ENCODE measurements around the gene STATH. TPM values are rescaled to one million over a fixed set of nuclear protein-coding genes. Genes with fewer than 3 reads are reported as not detected.

The STATH gene, protein sequence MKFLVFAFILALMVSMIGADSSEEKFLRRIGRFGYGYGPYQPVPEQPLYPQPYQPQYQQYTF
- not detected for total RNA-seq
- total RNA-seq (2013): not detected

DNA sequence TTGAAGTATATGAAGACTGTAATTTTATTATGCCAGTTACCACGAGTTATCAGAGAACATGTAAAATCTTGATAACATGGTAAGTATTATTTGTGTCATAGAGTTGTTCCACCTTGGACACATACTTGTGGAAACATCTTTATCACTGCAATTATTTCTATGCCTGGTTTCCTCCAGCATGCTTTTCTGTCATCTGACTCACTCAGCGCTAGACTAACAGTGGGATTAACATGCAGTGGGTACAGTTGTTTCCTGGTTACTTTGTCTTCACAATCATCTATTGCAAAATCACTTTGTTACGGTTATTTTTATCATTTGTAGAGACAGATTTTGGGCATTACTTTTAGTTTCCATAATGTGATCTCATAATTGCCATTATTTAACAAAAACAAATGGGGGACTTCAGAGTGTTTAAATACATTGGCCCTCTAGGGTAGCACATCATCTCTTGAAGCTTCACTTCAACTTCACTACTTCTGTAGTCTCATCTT, at the start of gene STATH:
Gene STATH, plus strand, starts transcription at position 441 of the 491 bp plus-strand sequence. CDS start 2,472 bp downstream, outside the sequence.
- H3K4me3 Mint-ChIP-seq: no peak within 1 kb of the TSS
- TF ChIP-seq, protein P1, sequence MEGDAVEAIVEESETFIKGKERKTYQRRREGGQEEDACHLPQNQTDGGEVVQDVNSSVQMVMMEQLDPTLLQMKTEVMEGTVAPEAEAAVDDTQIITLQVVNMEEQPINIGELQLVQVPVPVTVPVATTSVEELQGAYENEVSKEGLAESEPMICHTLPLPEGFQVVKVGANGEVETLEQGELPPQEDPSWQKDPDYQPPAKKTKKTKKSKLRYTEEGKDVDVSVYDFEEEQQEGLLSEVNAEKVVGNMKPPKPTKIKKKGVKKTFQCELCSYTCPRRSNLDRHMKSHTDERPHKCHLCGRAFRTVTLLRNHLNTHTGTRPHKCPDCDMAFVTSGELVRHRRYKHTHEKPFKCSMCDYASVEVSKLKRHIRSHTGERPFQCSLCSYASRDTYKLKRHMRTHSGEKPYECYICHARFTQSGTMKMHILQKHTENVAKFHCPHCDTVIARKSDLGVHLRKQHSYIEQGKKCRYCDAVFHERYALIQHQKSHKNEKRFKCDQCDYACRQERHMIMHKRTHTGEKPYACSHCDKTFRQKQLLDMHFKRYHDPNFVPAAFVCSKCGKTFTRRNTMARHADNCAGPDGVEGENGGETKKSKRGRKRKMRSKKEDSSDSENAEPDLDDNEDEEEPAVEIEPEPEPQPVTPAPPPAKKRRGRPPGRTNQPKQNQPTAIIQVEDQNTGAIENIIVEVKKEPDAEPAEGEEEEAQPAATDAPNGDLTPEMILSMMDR (IDR thresholded peaks at IDR 0.05): no peak
- no peaks in the 10 kb centered on the region for H3K36me3 Mint-ChIP-seq
- H3K27ac Mint-ChIP-seq: no peak within 1 kb of the TSS
- intact Hi-C loops (cut with micrococcal nuclease): no loop called here
- 56% methylated on average over 2 of the region's 3 CpGs for WGBS (ENCODE audit: insufficient coverage)
- no peaks in the 10 kb centered on the region for H3K4me1 Mint-ChIP-seq
- H3K27me3 Mint-ChIP-seq (ENCODE audit: low read depth in 2 of 2): no peaks in the 10 kb centered on the region
- H3K27ac ChIP-seq (ENCODE audit: low read length): no peak within 1 kb of the TSS
- H3K9me3 ChIP-seq (ENCODE audit: control insufficient read depth, insufficient read depth, low read length): no peaks in the 10 kb centered on the region
- H3K36me3 ChIP-seq (ENCODE audit: control insufficient read depth, insufficient read depth, low read length): no peaks in the 10 kb centered on the region
- no peaks in the 10 kb centered on the region for H3K27me3 ChIP-seq (ENCODE audit: control insufficient read depth, insufficient read depth, low read length)
- H3K4me1 ChIP-seq (ENCODE audit: control insufficient read depth, insufficient read depth, low read length): no peaks in the 10 kb centered on the region
- no peak within 1 kb of the TSS for H3K4me3 ChIP-seq (ENCODE audit: low read length)
- no peak for DNase-seq
- no peak for ATAC-seq
- H3K9me3 Mint-ChIP-seq: peaks cover 2 to 7% of the 10 kb centered on the region in 2 donors

DNA sequence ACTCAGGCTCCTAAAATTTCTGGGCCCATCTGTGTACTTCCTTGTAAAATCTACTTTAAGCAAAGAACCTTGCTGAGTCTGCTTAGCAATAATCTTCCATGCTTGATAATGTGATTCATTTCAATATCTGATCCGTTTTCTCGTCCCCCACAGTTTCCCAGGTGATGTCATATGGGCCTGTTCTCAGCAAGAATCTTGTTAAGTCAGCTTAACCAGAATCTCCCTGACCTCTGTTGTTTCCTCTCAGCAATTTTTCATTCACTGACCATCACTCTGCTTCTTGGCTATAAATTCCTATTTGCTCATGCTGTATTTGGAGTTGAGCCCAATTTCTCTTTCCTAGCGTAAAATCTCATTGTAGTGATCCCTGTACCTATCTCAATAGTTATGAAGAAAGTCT, 44.2 kb upstream of the STATH start:
- H3K4me3 Mint-ChIP-seq: no peak overlapping the region
- H3K4me1 Mint-ChIP-seq: no peaks in the 10 kb centered on the region
- H3K27me3 Mint-ChIP-seq (ENCODE audit: low read depth in 2 of 2): no peaks in the 10 kb centered on the region
- Histone ChIP-seq H3K27me3 (ENCODE audit: control insufficient read depth, insufficient read depth, low read length) (no peaks in the 10 kb centered on the region), H3K4me3 (ENCODE audit: low read length) (no peak overlapping the region), H3K36me3 (ENCODE audit: control insufficient read depth, insufficient read depth, low read length) (no peaks in the 10 kb centered on the region), H3K9me3 (ENCODE audit: control insufficient read depth, insufficient read depth, low read length) (no peaks in the 10 kb centered on the region), H3K4me1 (ENCODE audit: control insufficient read depth, insufficient read depth, low read length) (no peaks in the 10 kb centered on the region), H3K27ac (ENCODE audit: low read length) (no peak overlapping the region)
- ATAC-seq (no peak), DNase-seq (no peak)
- 81% methylated on average over 2 of the region's 3 CpGs for WGBS (ENCODE audit: insufficient coverage)
- H3K9me3 Mint-ChIP-seq: no peaks in the 10 kb centered on the region
- TF ChIP-seq, protein P1 (IDR thresholded peaks at IDR 0.05): no peak
- no peaks in the 10 kb centered on the region for H3K36me3 Mint-ChIP-seq
- intact Hi-C loops (cut with micrococcal nuclease): no loop called here
- no peak overlapping the region for H3K27ac Mint-ChIP-seq

DNA sequence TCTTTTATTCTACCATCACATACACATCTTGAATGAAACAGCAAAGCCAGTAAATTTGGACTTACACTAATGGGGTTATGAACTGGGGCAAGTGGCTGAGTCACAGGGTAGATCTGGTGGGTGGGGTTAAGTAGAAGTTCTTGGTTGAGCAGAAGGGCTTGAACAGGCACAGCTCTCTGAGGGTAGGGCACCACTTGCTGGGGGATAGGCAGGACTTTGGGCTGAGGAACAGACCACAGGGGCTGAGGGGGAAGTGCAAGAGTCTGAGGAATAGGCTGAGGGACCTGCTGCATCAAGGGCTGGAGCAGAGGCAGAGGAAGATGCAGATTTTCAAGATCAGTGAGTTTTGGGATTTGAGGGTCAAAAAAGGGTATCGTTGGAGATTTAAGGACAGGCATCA, 38.6 kb upstream of the STATH start:
- Mint-ChIP-seq H3K36me3 (no peaks in the 10 kb centered on the region), H3K4me1 (no peaks in the 10 kb centered on the region), H3K27me3 (ENCODE audit: low read depth in 2 of 2) (peaks cover 0 to 3% of the 10 kb centered on the region in 2 donors), H3K9me3 (peaks cover 0 to 5% of the 10 kb centered on the region in 2 donors), H3K4me3 (no peak overlapping the region), H3K27ac (no peak overlapping the region)
- intact Hi-C loops (cut with micrococcal nuclease): no loop called here
- Histone ChIP-seq H3K9me3 (ENCODE audit: control insufficient read depth, insufficient read depth, low read length) (no peaks in the 10 kb centered on the region), H3K27me3 (ENCODE audit: control insufficient read depth, insufficient read depth, low read length) (no peaks in the 10 kb centered on the region), H3K36me3 (ENCODE audit: control insufficient read depth, insufficient read depth, low read length) (no peaks in the 10 kb centered on the region), H3K4me3 (ENCODE audit: low read length) (no peak overlapping the region), H3K4me1 (ENCODE audit: control insufficient read depth, insufficient read depth, low read length) (no peaks in the 10 kb centered on the region), H3K27ac (ENCODE audit: low read length) (no peak overlapping the region)
- DNase-seq (no peak), ATAC-seq (no peak)
- 94% methylated on average over 1 of the region's 1 CpG for WGBS (ENCODE audit: insufficient coverage)
- TF ChIP-seq, protein P1 (IDR thresholded peaks at IDR 0.05): no peak

DNA sequence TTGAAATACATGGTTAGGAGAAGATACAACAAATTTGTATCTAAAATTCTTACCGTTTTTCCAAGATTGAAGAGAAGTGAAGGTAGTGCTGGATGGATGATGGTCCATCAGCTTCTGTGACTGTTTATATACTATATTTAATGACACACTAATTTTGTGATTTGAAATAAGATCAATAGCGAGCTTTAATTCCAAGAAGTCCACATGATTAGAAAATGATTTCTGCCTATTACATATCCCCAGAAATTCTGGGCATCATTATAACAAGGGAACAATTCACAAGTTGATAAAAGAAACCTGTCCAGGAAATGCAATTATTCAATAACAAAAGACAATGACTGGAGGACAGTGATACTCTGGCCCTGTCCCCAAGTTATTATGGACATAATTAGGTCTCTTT, 30.1 kb upstream of the STATH start, which contains the start of gene CSN2:
Gene CSN2, minus strand, starts transcription at position 101 of the 400 bp plus-strand sequence. CDS start 4,733 bp downstream, outside the sequence.
- no peak within 1 kb of the TSS for H3K4me3 ChIP-seq (ENCODE audit: low read length)
- H3K4me1 Mint-ChIP-seq: no peaks in the 10 kb centered on the region
- no peak within 1 kb of the TSS for H3K4me3 Mint-ChIP-seq
- DNase-seq (no peak), ATAC-seq (no peak)
- no peak within 1 kb of the TSS for H3K27ac ChIP-seq (ENCODE audit: low read length)
- no peaks in the 10 kb centered on the region for H3K9me3 ChIP-seq (ENCODE audit: control insufficient read depth, insufficient read depth, low read length)
- no peak within 1 kb of the TSS for H3K27ac Mint-ChIP-seq
- no CpG with 5 or more reads among the region's 2 CpGs for WGBS (ENCODE audit: insufficient coverage)
- no peaks in the 10 kb centered on the region for H3K27me3 ChIP-seq (ENCODE audit: control insufficient read depth, insufficient read depth, low read length)
- intact Hi-C loops (cut with micrococcal nuclease): no loop called here
- H3K27me3 Mint-ChIP-seq (ENCODE audit: low read depth in 2 of 2): no peaks in the 10 kb centered on the region
- no peaks in the 10 kb centered on the region for H3K36me3 ChIP-seq (ENCODE audit: control insufficient read depth, insufficient read depth, low read length)
- TF ChIP-seq, protein P1 (IDR thresholded peaks at IDR 0.05): no peak
- H3K9me3 Mint-ChIP-seq: peaks cover 0 to 3% of the 10 kb centered on the region in 2 donors
- H3K36me3 Mint-ChIP-seq: no peaks in the 10 kb centered on the region
- H3K4me1 ChIP-seq (ENCODE audit: control insufficient read depth, insufficient read depth, low read length): no peaks in the 10 kb centered on the region
